ENCODE data around the gene ETNK2.
"Not testable (repeated sequence)": the region's sequence is repeated elsewhere in the genome, so short reads cannot be mapped to it uniquely, and the experiment has no call there.

The ETNK2 gene

DNA sequence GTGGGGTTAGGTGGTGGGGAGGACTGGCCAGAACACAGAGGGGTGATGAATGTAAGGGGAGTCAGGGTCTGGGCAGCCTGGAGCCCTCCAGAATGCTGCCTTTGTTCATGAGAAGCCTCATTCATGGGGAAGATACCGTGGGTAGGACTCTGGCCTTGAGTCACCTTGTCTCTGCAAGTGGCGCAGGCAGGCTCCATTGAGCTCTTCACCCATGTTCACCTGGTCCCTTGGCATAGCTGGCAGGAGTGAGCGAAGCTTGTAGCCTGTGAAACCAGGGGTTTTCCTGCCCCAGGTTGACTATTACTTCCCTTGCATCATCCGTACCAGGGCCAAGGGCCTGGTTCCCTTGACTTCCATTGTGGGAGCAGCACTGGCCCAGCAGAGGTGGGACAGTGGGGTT lies 53.2 kb downstream of the ETNK2 start:
- DNase-seq (ENCODE audit: low read depth) = no peak

DNA sequence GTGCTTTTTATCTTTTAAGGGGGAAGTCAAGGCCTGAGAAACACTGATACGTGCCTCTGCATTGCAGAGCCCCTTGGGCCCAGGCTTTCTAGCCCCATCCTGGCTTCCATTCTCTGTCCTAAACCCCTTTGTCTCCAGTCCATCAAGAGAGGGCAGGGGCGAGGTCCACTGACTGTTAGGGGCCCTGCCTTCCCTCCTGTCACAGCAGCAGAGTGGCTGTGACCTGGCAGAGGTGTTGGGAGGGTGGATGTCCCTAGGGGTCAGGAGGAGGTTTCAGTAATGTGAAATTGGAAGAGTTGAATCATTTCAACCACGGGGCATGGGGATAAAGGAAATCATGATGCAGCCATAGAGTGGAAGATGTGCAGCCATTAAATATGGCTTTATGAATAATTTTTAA lies 54.9 kb downstream of the ETNK2 start:
- no peak for DNase-seq (ENCODE audit: low read depth)

DNA sequence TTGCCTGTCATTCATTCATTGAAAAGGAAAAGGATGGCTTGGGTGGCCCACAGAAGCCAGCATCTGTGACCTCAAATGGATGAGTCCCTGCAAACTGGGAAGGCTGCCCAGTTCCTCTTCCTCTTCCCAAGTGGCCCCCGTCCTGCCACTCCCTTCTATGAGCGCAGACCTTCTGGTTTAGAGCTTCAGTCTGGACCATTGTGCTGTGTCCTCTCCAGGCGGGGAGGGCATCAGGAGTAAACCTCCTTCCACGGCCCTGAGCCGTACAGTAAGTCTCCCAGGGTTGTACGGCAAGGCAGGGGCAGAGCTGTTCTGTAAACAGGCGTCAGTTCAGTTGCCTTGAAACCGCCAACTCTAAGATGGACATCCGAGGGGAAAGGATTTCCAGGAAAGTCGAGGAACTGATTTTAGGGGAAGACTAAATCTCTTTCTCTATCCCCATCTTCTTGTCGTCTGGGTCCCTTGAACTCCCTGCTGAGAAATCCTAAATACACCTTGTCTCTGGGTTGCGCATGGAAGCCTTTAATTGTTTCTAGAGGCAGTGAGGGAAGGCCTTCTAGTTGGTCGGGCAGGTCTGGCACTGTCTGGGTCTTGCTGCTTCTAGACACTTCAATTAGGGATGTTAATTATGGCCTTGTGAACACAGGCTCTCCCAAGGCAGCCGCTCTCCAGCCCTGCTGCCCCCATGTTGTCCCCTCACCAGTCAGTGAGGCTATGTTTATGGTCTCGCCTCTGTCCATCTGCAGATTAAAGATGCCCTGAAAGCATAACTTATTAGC lies 56.8 kb downstream of the ETNK2 start:
- DNase-seq (ENCODE audit: low read depth) = no peak

DNA sequence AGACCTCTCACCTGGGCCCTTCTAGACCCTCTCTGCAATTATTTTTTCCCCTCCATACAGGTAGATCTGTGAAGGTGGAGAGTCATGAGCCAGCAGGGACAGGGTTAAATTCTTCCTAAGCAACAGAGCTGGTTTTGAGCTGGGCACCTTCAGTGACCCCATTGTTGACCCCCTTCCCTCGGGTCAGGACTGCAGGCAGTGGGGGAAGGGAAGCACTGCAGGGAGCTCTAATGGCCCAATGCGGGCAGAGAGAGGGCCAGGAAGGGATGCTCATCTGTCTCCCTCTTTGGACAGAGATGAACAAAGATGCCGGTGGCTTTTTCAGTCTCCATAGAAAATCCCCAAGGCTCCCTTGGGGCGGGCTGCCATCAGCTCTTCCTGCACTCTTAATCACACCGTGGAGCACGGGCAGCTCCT lies 57.5 kb downstream of the ETNK2 start:
- no peak for DNase-seq (ENCODE audit: low read depth)

DNA sequence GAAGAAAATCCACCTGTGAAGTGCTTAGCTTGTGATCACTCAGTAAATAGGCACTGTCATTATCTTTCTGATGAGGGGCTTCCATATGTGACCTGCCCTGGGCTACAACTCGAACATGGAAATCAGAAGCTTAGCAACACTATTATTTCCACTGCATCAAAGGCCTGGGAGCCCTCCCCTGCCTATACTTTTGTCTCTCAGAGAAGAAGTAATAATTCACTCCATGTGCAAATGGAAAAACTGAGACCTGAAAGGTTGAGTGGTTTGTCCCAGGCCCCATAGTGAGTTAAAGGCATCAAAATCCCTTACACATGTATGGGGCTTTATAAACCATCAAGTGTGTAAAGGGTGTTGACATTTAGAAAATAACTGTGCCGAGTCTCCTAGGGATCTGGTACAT lies 58.1 kb downstream of the ETNK2 start:
- DNase-seq (ENCODE audit: low read depth) = no peak

DNA sequence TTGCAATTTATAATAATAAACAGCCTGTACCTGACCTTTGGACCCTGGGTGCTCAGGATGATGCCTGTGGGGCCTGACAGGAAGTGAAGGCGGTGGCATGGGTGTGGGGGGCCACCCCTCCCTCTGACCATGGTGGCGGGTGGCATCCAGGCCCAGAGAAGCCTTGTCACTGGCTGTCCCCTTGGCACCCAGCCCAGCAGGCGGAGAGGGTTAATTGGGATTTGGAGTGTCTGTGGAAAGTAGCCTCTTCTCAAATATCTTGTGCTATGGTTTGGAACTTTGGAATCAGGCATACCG lies 58.5 kb downstream of the ETNK2 start:
- no peak for DNase-seq (ENCODE audit: low read depth)

DNA sequence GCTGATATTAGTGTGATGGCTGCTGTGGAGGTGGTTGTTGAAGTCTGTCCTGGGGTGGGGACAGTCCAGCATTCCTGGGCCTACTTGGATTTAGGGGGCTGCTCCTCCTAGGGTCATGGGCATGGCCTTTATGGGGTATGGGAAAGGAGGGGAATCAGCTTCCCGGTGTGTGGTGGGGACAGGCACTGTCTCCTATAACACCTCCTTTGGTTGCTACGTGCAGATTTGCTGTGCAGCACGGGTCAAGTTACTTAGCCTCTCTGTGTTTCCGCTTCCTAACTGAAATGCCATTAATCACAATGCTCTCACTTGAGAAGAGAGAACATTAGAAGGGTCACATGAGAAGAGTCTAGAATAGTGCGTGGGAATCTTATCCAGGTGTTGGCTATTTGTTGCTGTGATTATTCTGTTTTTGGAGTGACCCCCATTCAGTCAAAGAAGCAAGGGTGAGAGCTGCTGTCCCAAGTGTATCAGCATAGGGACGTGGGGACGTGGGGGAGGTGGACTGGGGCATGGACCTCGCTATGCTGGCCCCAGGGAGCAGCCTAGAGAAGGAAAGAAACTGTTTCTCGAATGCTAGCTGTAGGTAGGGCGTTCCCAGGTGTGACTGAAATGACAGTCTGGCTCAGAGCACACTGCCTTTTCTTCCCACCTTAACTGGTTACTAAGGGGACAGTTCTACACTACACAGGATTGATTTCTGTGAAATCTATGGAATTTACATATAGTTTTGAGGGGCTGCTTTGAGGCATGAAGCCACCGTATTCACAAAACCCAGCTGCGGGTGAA lies 59.0 kb downstream of the ETNK2 start:
- no peak for DNase-seq (ENCODE audit: low read depth)

DNA sequence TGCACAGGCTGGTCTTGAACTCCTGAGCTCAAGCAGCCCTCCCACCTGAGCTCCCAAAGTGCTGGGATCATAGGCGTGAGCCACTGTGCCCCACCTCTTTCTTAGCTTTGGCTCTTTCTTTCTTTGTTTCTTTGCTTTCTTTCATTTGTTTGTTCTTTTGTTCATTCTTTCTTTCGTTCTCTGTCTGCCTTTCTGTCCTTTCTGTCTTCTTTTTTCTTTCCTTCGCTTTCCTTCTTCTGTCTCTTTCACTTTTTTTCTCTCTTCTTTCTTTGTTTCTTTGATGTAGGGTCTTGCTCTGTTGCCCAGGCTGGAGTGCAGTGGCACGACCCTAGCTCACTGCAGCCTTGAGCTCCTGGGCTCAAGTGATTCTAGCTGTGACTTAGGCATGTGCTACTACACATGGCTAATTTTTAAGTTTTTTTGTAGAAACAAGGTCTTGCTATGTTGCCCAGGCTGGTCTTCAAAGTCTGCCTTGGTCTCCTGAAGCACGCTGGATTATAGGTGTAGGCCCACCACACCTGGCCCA lies 60.0 kb downstream of the ETNK2 start:
- no peak for DNase-seq (ENCODE audit: low read depth)

DNA sequence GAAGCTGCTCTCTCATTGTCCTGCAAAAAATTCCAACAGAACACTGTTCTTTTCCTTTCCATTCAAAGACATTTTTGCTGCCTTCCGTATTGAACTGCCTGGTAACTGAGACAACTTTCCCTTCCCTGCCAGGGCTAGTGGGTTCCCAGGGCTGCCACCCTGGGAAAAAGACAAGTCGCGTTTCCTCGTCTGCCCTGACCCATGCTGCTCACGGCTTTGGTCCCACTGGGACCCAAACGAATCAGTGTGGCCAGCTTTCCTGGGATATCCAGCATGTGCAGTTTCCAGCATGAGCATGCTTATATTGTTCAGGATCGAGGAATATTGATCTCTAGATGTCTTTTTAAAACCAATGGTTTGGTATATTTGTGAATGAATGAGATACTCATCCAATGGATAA lies 60.8 kb downstream of the ETNK2 start:
- no peak for DNase-seq (ENCODE audit: low read depth)

DNA sequence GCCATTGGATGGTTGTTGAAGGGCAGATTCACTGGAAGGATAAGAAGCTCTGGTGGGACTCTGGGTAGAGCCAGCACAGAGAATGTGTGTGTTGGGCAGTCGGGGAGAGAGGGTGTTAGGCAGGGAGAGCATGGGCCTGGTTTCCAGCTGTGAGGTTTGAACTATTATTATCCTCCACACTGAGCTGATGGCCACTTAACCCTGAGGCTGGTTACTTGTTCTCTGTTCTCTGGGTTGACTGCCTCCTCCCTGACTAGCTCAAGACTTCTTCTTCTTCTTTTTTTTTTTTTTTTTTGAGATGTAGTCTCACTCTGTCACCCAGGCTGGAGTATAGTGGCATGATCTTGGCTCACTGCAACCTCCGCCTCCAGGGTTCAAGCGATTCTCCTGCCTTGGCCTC lies 61.7 kb downstream of the ETNK2 start:
- not testable (repeated sequence) for DNase-seq (ENCODE audit: low read depth)

DNA sequence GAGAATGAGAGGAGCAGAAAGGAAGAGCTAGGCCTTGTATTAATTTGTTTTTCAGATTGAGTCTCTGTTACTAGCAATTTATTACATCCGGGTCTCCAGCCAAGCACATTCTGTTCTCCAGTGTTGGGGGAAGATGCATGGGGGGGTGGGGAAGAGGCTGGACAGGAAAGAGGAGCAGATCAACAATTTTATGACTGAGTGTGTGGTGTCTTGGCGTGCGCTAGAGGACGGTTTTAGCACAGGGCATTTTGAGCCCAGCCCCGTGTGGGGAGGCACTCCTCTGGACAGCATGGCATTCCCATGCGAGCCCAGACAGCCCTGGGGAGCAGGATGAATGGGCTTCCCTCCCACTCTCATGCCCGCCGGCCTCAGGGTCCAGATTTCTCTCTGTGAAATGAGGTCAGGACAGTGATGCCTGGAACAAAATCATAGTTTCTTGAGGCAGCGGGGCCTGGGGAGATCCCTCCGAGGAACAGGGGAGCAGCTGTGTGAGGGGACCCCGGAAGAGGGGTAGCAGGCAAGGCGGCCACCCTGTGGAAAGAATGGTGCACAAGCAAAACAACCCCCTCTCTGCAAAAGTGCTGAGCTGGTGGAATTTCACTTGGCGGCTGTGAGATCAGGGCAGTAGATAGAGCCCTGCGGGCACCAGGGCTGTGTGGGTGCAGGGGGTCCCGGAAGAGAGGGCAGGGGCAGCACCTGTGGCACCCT lies 62.6 kb downstream of the ETNK2 start:
- no peak for DNase-seq (ENCODE audit: low read depth)

DNA sequence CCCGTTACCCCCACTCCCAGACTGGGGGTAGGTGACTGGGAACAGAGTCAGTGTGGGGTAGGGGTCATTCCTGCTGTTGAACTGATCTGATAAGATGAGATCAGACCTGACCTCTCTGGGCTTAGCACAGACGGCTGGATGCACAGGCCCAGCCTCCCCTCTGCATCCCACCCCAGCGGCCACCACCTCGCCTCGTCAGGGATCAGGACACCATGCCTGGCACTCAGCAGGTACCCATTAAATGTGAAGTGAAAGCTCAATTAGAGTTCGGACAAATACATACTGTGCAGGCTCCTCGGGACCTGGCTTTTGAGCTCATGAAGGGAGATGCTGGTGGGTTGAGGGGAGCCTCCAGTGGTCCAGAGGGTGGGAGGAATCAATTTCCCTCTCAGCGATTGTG lies 63.2 kb downstream of the ETNK2 start:
- no peak for DNase-seq (ENCODE audit: low read depth)

DNA sequence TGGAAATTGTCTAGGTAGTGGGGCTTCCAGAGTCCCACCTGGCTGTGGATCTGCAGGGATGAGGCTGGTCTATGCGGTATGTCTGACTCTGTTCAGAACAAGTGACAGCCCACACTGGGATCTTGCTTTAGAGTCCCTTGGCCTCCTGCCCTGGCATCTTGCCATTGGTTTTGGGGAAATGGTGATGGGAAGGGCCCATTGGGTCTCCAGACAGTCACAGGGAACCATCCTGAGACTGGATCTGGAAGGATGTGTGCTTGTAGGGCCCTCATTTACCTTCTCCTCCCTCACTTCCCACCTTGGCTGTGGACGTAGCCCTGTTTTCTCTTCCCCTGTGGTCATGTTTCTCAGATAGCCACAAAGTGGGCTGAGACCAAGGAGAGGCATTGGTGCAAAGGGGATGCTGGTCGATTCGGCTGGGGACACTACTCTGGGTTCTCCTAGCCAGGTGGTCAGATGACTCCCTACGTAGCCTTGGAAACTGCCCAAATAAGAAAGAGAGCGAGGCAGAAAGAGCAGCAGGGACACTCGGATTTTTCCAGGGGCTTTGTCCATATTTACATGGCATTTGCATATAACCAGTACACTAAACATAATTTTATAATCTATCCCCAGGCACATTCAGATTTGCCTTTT lies 63.8 kb downstream of the ETNK2 start:
- no peak for DNase-seq (ENCODE audit: low read depth)

DNA sequence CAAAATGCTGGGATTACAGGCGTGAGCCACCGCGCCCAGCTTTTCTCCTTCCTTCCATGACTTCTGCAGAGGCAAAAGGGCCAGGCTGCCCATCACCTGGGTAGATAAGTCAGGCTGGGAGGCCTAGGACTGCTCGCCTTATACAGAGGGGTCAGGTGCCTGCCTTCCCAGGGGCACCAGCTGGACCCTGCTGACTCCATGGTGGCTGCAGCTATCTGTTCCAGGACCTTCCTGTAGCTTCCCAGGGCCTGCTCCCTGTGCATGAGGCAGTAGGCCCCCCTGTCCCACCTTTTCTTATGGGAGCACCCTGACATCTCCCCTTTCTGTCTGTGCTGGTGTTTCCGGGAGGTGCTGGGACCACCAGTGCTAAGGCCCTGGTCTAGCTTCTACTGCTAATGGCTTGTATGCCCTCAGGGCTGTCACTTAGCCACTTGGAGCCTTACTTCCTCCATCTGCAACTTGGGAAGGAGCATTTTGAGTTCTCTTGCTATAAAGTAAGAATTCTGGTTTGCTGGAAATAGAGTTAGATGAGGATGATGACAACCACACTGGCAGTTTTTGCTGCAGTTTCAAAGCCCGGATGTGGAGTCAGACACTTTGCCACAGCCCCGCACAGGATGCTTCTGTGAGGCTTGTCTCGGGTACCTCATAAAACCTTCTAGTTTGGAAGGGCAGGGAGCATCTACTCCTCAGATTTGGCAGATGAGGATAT lies 64.5 kb downstream of the ETNK2 start:
- DNase-seq (ENCODE audit: low read depth) = no peak

DNA sequence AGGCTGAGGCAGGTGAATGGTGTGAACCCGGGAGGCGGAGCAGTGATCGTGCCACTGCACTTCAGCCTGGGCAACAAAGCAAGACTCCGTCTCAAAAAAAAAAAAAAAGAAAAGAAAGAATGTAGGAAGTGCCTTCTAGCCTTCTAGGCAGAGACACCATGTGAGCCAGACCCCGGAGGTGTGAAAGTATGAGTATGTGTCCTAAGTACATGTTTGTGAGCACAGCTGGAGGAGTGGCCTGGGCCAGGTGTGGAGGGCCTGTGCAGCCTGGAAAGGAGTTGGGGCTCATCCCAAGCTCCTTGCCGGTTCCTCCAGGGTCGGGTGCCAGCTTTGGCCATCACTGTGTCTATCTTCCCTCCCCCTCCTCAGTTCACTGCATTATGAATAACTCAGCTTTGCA lies 66.0 kb downstream of the ETNK2 start:
- no peak for DNase-seq (ENCODE audit: low read depth)

DNA sequence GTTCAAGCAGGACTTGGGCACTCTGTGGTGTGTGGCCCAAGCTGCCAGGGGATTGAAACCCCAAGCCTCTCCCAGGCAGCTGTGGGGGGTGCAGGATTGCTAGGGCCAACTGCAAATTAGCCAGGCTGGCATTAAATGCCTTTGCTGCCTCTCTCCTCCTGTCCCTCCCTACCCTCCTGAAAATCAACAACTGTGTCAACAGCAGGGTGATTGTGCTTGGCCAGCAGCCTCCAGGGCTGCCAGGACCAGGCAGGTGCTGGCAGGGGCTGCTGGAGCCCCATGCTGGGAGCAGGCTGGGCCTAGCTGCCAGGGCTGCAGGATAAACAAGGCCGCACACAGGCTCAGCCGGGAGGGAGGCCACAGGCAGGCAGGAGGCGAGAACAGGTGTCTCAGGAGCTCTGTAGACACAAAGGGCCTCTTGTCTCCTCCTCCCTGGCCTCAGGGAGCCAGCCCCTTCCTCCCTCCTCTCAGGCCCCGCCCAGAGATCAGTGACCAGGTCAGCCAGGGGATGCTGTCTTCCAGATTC lies 67.5 kb downstream of the ETNK2 start:
- DNase-seq (ENCODE audit: low read depth) = no peak

DNA sequence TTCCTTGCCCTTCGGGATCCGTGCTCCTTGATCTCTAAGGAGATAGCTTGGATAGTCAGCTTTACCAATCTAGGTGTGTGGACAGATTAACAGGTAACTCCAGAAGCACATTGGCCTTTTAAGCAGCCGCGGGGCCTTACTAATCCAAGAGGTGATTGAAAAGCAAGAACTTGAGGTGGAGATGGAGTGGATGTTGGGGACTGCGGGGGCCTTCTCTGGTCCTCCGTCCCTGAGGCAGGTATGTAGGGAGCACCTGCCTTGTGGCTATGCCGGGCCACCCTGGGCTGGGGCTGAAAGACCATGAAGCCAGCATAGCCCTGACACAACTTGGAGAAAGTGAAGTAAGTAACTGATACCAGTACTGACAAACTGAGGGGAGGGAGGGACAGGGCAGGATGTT lies 68.4 kb downstream of the ETNK2 start:
- no peak for DNase-seq (ENCODE audit: low read depth)

DNA sequence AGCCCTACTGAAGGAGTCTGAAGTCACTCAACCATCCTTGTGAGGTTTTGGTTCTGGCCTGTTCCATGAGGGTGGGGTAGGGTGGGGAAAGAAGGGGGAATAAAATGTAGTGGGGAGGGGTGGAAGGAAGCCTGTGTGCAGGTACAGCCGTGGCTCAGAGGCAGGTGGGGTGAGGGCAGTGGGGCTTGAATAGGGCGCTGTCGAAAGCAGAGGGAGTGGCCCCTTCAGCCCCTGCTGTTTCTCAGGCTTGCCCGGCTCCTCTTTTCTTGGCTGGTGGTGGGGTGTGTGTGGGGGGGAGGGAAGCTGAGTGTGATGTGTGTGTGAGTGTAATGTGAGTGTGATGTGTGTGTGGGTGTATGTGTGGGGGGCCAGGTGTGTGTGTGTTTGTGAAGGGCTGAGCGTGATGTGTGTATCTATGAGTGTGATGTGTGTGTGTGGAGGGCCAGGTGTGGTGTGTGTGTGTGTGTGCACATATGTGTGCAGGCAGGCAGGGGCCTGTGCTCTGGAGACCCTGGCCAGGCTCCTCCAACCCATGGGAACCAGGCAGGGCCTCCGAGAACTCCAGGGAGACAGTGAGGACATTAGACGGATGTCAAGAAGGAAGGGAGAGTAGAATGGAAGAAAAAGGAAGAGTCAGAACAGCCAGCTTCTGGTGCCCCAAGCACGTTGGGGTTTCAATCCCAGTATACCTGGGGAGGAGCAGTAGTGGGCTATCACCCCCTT lies 69.9 kb downstream of the ETNK2 start:
- no peak for DNase-seq (ENCODE audit: low read depth)

DNA sequence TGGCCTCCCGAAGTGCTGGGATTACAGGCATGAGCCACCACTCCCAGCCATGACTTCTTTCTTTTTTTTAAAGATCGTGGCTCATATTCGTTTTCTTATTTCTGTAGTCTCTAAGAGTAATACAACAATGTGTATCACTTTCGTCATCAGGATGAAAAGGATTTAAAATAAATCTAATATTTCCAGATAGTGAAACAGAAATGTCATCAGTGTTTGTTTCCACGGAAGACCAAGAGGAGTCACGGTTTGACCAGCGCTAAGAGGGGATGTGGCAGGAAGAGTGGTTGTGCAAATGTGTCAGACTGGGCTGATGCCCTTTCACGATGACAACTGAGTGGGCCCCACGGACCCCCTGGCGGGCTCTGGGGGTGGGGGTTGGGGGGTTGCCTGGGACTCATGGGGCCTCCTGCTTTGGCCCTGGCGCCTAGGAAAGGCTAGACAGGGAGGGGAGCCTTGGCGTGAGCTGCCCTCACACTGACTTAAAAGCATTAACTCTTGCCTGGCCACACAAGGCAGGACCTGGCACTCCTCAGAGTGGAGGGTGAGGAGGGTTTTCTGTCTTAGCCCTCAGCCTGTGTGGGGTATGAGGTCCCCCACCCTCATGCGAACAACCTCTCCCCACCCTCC lies 70.6 kb downstream of the ETNK2 start:
- DNase-seq (ENCODE audit: low read depth) = no peak
